A549 (cell line): ENCODE data around the gene IFIT1B. TPM values are rescaled to one million over a fixed set of nuclear protein-coding genes. Genes with fewer than 3 reads are reported as not detected.

Experiments used
- ATAC-seq, 2 experiments: fragments of 200-7000 bp in 1 of 2; fragments of >200 bp in 1 of 2; cut with Nextera tagmentation in 1 of 2; cut with Tn5 transposase in 1 of 2; 3 replicates each; pipeline versions ENCODE4 v1.8.0 to v1.9.1; 2018 to 2020; ENCODE audit warnings: mild to moderate bottlenecking in 1 of 2, moderate library complexity in 1 of 2
- CTCF ChIA-PET: fragments of 300-600 bp; sonication (Branson Sonifier 250); formaldehyde crosslinking; extraction: SDS; loops from one replicate; lab custom pipeline; 2021; ENCODE audit warnings: antibody characterized with exemption, inconsistent platforms; lab: Yijun Ruan, JAX
- POLR2A ChIA-PET: fragments of 350-600 bp; formaldehyde crosslinking; extraction: SDS; loops from one replicate; lab custom pipeline; 2021; ENCODE audit warnings: antibody characterized with exemption, inconsistent platforms; lab: Yijun Ruan, JAX
- DNase-seq, 2 experiments: peaks; one replicate each; pipeline versions ENCODE4 v3.0.0 to v3.0.0-alpha.2; 2011 to 2016; ENCODE audit warnings: low read depth in 1 of 2, low spot score in 1 of 2
- FAIRE-seq: peaks from 2 replicates; lab custom pipeline; 2011; peaks lifted over from hg19 to GRCh38; lab: Jason Lieb, UNC
- H3K27ac ChIP-seq, 2 experiments: fragments of >200 bp; sonication (Bioruptor Twin); formaldehyde crosslinking; 3 replicates each; pipeline ENCODE4 v1.5.1; 2016 to 2017
- H3K4me1 ChIP-seq: fragments of >200 bp; sonication (Bioruptor Twin); formaldehyde crosslinking; 3 replicates; pipeline ENCODE4 v1.6.1; 2016
- H3K4me2 ChIP-seq: fragments of >200 bp; sonication (Bioruptor Twin); formaldehyde crosslinking; 3 replicates; pipeline ENCODE4 v1.6.1; 2016
- H3K4me3 ChIP-seq: fragments of >200 bp; sonication (Bioruptor Twin); formaldehyde crosslinking; 3 replicates; pipeline ENCODE4 v1.5.1; 2016
- H3K9me3 ChIP-seq: fragments of >200 bp; sonication (Bioruptor Twin); formaldehyde crosslinking; 3 replicates; pipeline ENCODE4 v1.6.1; 2016
- ATOH8 ChIP-seq: fragments of 250-450 bp; sonication (Bioruptor Pico); IDR thresholded peaks from 2 replicates; pipeline ENCODE4 v1.5.0; 2020; ENCODE audit warnings: low read depth, mild to moderate bottlenecking, moderate library complexity
- BHLHE40 ChIP-seq: IDR thresholded peaks from 2 replicates; pipeline ENCODE4 v1.6.1; 2012; ENCODE audit warnings: low read depth, low read length, inconsistent platforms
- CHD2 ChIP-seq: fragments of 150-350 bp; IDR thresholded peaks from 2 replicates; pipeline ENCODE4 v1.6.1; 2014; ENCODE audit warnings: low read length; ENCODE audit not compliant: partially characterized antibody
- CHD4 ChIP-seq: fragments of 200-600 bp; sonication (generic); IDR thresholded peaks from 2 replicates; pipeline ENCODE4 v1.6.1; 2016; ENCODE audit warnings: antibody characterized with exemption, mild to moderate bottlenecking, borderline replicate concordance
- CTCF ChIP-seq: fragments of >200 bp; sonication (Bioruptor Twin); formaldehyde crosslinking; IDR thresholded peaks from 3 replicates; pipeline ENCODE4 v1.5.1; 2016
- E2F6 ChIP-seq: IDR thresholded peaks from 2 replicates; pipeline ENCODE4 v1.6.1; 2012; ENCODE audit warnings: low read depth, borderline replicate concordance
- EP300 ChIP-seq, 2 experiments: fragments of >200 bp; sonication (Bioruptor Twin); formaldehyde crosslinking; IDR thresholded peaks; 2 replicates in 1 of 2; 3 replicates in 1 of 2; pipeline ENCODE4 v1.6.1; 2016 to 2017
- ESRRA ChIP-seq: fragments of 150-350 bp; IDR thresholded peaks from 2 replicates; pipeline ENCODE4 v1.6.1; 2014; ENCODE audit warnings: mild to moderate bottlenecking, low read length, borderline replicate concordance
- GATA3 ChIP-seq: IDR thresholded peaks from 2 replicates; pipeline ENCODE4 v1.6.1; 2012; ENCODE audit warnings: borderline replicate concordance
- HDAC2 ChIP-seq: fragments of 200-600 bp; sonication (generic); IDR thresholded peaks from 2 replicates; pipeline ENCODE4 v1.6.1; 2016
- HOXA7 ChIP-seq: fragments of 250-450 bp; sonication (Bioruptor Pico); IDR thresholded peaks from 2 replicates; pipeline ENCODE4 v1.5.0; 2020; ENCODE audit warnings: mild to moderate bottlenecking, moderate library complexity
- JUN ChIP-seq, 2 experiments: fragments of >200 bp; sonication (Bioruptor Twin); formaldehyde crosslinking; IDR thresholded peaks; 2 replicates in 1 of 2; 3 replicates in 1 of 2; pipeline ENCODE4 v1.6.1; 2016 to 2017
- JUNB ChIP-seq: fragments of >200 bp; sonication (Bioruptor Twin); formaldehyde crosslinking; IDR thresholded peaks from 2 replicates; pipeline ENCODE4 v1.6.1; 2016
- KDM1A ChIP-seq: fragments of 200-600 bp; sonication (generic); IDR thresholded peaks from 2 replicates; pipeline ENCODE4 v1.6.1; 2016; ENCODE audit warnings: low read depth, mild to moderate bottlenecking
- MAFK ChIP-seq: fragments of 450-650 bp; IDR thresholded peaks from 2 replicates; pipeline ENCODE4 v1.6.1; 2014; ENCODE audit not compliant: partially characterized antibody
- MAZ ChIP-seq: fragments of 150-350 bp; IDR thresholded peaks from 2 replicates; pipeline ENCODE4 v1.6.1; 2014; ENCODE audit warnings: antibody characterized with exemption, low read depth, low read length, borderline replicate concordance
- NPAS2 ChIP-seq: fragments of 250-450 bp; sonication (Bioruptor Pico); IDR thresholded peaks from 2 replicates; pipeline ENCODE4 v1.8.0; 2022; ENCODE audit warnings: mild to moderate bottlenecking, moderate library complexity, borderline replicate concordance
- NR3C1 ChIP-seq: fragments of >200 bp; sonication (Bioruptor Twin); formaldehyde crosslinking; IDR thresholded peaks from 3 replicates; pipeline ENCODE4 v1.6.1; 2017
- RAD21 ChIP-seq, 2 experiments: fragments of >200 bp in 1 of 2; sonication (Bioruptor Twin) in 1 of 2; formaldehyde crosslinking in 1 of 2; IDR thresholded peaks in 1 of 2; conservative IDR thresholded peaks in 1 of 2; 2 replicates in 1 of 2; 3 replicates in 1 of 2; pipeline ENCODE4 v1.6.1; 2012 to 2018; ENCODE audit warnings: inconsistent platforms in 1 of 2
- RARB ChIP-seq: fragments of 250-450 bp; sonication (Bioruptor Pico); IDR thresholded peaks from 2 replicates; pipeline ENCODE4 v1.8.0; 2021; ENCODE audit warnings: mild to moderate bottlenecking, moderate library complexity
- RNF2 ChIP-seq: fragments of 200-600 bp; sonication (generic); IDR thresholded peaks from 2 replicates; pipeline ENCODE4 v1.6.1; 2016; ENCODE audit warnings: low read depth, mild to moderate bottlenecking, antibody characterized with exemption, moderate library complexity, borderline replicate concordance
- SMC3 ChIP-seq: fragments of >200 bp; sonication (Bioruptor Twin); formaldehyde crosslinking; IDR thresholded peaks from 3 replicates; pipeline ENCODE4 v1.6.1; 2018; ENCODE audit warnings: inconsistent platforms
- SREBF2 ChIP-seq: fragments of 450-650 bp; IDR thresholded peaks from 2 replicates; pipeline ENCODE4 v1.6.1; 2014; ENCODE audit warnings: mild to moderate bottlenecking, moderate library complexity
- USF2 ChIP-seq: fragments of 450-650 bp; IDR thresholded peaks from 2 replicates; pipeline ENCODE4 v1.6.1; 2014; ENCODE audit warnings: antibody characterized with exemption
- ZFP36 ChIP-seq: fragments of 450-650 bp; IDR thresholded peaks from 2 replicates; pipeline ENCODE4 v1.6.1; 2014; ENCODE audit warnings: borderline replicate concordance; ENCODE audit not compliant: partially characterized antibody
- WGBS: methylation state at CpG from one replicate; pipeline ENCODE4 v1.1.6; 2017; ENCODE audit errors: missing lambda C conversion rate; 5-methylcytosine and 5-hydroxymethylcytosine counted together
- polyA plus RNA-seq, 4 experiments: library from polyadenylated mRNA; depleted of rRNA in 3 of 4; stranded (reverse); fragments of >200 nt; fragmentation: RNase III in 1 of 4; extraction: RNeasy Plus Mini Kit Qiagen cat#74134 plus additional on column Dnase treatment in 1 of 4; gene quantifications; 2 replicates in 3 of 4; 3 replicates in 1 of 4; pipeline ENCODE4 v1.2.3, GENCODE V29; 2011 to 2017

The IFIT1B gene
- polyA plus RNA-seq, 2 of the 4 experiments (the other 2 are of a cell fraction): not detected

- ChIA-PET POLR2A (interaction anchor here (1.1 kb wide), 1 partner anchor 17 kb away, joined by 3 read pairs; no protein-coding TSS in a partner anchor), CTCF (interaction anchor here (0.6 to 3.2 kb wide), 44 partner anchors 8 to 156 kb away, joined by 3 to 27 read pairs (median 5); partner anchors contain the start of genes IFIT1, IFIT1B, IFIT2 and IFIT3)
- DNase-seq (peak in 1 of 2 experiments; percentile 20), FAIRE-seq (no peak), ATAC-seq (peak in 1 of 2 experiments; percentile 74; a peak in 3 of 6 replicates)
- WGBS: 65% methylated on average over 5 of the region's 5 CpGs
- Histone ChIP-seq H3K27ac (peak overlapping the region in 1 of 2 experiments; percentile 50; a peak in 2 of 6 replicates), H3K4me3 (no peak overlapping the region), H3K4me2 (no peak overlapping the region), H3K9me3 (no peaks in the 10 kb centered on the region)
- TF ChIP-seq EP300 (IDR thresholded peaks at IDR 0.05) (no peak), CTCF (peak; percentile 79), GATA3 (no peak), NR3C1 (no peak), RARB (CRISPR knock-in tag) (no peak), RAD21 (conservative IDR thresholded peaks at IDR 0.05 in 1 of 2, IDR thresholded peaks at IDR 0.05 in 1 of 2) (peak; percentile 77 to 78), KDM1A (no peak), BHLHE40 (no peak), SMC3 (peak; percentile 91)
- TF ChIP-seq, all 56 proteins: peak for 3
- H3K4me1 ChIP-seq: peaks cover 18% of the 10 kb centered on the region
Observed at GRCh38 chr10:89369156-89370105, 8.4 kb upstream of the IFIT1B start.

GRCh38 chr10:89371079-89371478 lies 6.8 kb upstream of the IFIT1B start:
- no peak for FAIRE-seq
- TF ChIP-seq ESRRA (no peak), MAZ (no peak), ZFP36 (no peak)
- Histone ChIP-seq H3K27ac (no peak overlapping the region), H3K4me1 (peaks cover 22% of the 10 kb centered on the region), H3K4me3 (no peak overlapping the region), H3K4me2 (no peak overlapping the region), H3K9me3 (no peaks in the 10 kb centered on the region)
- no peak for DNase-seq
- ChIA-PET CTCF (interaction anchor here (1.4 to 2.7 kb wide), 2 partner anchors 14 to 98 kb away, joined by 3 to 14 read pairs; no protein-coding TSS in a partner anchor), POLR2A (interaction anchor here (0.5 kb wide), 1 partner anchor 21 kb away, joined by 4 read pairs; the partner anchor contains the start of gene IFIT1)
- ATAC-seq: no peak

- 80% methylated on average over 3 of the region's 3 CpGs for WGBS
- Histone ChIP-seq H3K4me3 (no peak overlapping the region), H3K27ac (no peak overlapping the region), H3K4me1 (peaks cover 22% of the 10 kb centered on the region), H3K9me3 (no peaks in the 10 kb centered on the region), H3K4me2 (no peak overlapping the region)
- ChIA-PET POLR2A (no interaction called here), CTCF (interaction anchor here (1.0 kb wide), 1 partner anchor 16 kb away, joined by 5 read pairs; no protein-coding TSS in a partner anchor)
- DNase-seq (no peak), ATAC-seq (no peak), FAIRE-seq (no peak)
- TF ChIP-seq CHD4 (no peak), JUNB (no peak), RNF2 (no peak), ATOH8 (CRISPR knock-in tag) (no peak), USF2 (no peak), HDAC2 (no peak), NPAS2 (CRISPR knock-in tag) (no peak), SREBF2 (no peak), MAFK (no peak), JUN (IDR thresholded peaks at IDR 0.05) (no peak), E2F6 (no peak), CHD2 (no peak), ESRRA (no peak), KDM1A (no peak), HOXA7 (CRISPR knock-in tag) (no peak), BHLHE40 (no peak)
Observed at GRCh38 chr10:89371987-89372386, 5.9 kb upstream of the IFIT1B start.
